Measurements from ENCODE around the gene ATP8B4. TPM values are rescaled to one million over a fixed set of nuclear protein-coding genes. Genes with fewer than 3 reads are reported as not detected.
A peak's percentile ranks its signal among the peaks of the same experiment; 100 is the strongest.

Gene ATP8B4
- total RNA-seq, 2 donors from 2014 or later, result 20.0 to 26.1 TPM

DNA sequence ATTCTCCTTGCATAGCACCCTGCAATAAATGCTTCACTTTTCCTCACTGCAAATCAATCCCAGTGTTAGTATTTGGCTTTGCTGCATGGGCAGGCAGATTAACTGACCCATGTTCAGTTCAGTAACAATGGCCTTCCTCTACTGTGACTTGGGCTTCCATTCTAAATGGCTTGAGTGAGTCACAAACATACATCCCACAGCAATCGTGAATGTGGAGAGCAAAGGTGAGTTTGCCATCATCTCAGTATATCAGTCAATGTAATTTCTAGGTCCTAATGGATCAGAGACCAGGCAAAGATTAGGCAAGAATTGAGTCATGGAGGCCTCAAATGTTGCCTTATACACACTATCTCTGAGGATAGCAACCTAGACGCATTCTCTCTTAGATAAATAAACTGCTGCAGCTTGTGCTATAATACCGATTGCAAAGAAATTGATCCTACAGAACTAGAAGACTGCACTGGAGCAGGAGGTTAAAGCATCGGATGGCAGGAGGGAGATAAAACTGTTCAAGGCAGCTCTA is 8.3 kb upstream of the ATP8B4 start:
- Mint-ChIP-seq H3K9me3 (peaks cover 5% of the 10 kb centered on the region), H3K27me3 (peaks cover 11% of the 10 kb centered on the region), H3K36me3 (ENCODE audit: low read depth) (no peaks in the 10 kb centered on the region), H3K27ac (no peak overlapping the region), H3K4me1 (peaks cover 3% of the 10 kb centered on the region), H3K4me3 (no peak overlapping the region)
- peak; percentile 20 for ATAC-seq (replicated peaks)

DNA sequence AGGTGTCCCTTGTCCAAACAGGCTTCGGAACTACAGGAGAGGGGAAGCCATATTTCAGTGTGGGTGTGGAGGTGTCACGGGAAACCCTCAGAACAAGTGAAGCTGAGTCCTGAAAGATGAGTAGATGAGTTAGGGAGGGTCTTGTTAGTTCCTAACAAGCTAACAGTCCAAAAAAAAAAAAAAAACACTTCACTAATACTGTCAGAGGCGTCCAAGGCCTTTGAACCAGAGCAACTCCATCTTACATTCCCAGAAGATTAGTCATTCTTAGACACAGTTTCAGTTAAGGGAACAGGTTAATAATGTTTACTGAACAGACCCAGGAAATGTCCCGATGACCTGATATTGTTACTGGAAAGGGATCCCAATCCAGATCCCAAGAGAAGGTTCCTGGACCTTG is 7.0 kb upstream of the ATP8B4 start:
- H3K27ac Mint-ChIP-seq, result no peak overlapping the region
- ATAC-seq (replicated peaks), result no peak
- H3K9me3 Mint-ChIP-seq, result peaks cover 5% of the 10 kb centered on the region
- peaks cover 11% of the 10 kb centered on the region for H3K27me3 Mint-ChIP-seq
- H3K4me1 Mint-ChIP-seq, result peaks cover 3% of the 10 kb centered on the region
- H3K4me3 Mint-ChIP-seq, result no peak overlapping the region
- no peaks in the 10 kb centered on the region for H3K36me3 Mint-ChIP-seq (ENCODE audit: low read depth)

DNA sequence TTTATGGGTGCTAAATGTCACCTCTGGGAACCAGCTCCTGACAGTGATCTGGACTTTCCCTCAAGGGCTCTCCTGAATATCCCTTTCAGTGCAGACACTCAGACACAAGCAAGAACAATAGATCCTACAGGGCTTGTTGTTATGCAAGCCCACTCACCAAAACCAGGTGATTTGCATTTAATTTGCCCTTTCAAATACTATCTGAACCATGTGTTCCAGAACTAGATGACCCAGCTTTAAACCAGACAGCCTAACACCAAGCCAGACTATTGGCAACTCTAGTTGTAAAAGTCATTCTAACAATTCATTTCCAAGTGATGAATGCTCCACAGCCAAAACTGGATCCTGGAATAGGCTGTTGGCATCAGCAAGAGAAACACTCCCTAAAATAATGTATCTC is 5.6 kb upstream of the ATP8B4 start:
- Mint-ChIP-seq H3K9me3 (peaks cover 5% of the 10 kb centered on the region), H3K4me3 (no peak overlapping the region), H3K27ac (no peak overlapping the region), H3K36me3 (ENCODE audit: low read depth) (no peaks in the 10 kb centered on the region), H3K4me1 (peaks cover 3% of the 10 kb centered on the region), H3K27me3 (peaks cover 11% of the 10 kb centered on the region)
- no peak for ATAC-seq (replicated peaks)

DNA sequence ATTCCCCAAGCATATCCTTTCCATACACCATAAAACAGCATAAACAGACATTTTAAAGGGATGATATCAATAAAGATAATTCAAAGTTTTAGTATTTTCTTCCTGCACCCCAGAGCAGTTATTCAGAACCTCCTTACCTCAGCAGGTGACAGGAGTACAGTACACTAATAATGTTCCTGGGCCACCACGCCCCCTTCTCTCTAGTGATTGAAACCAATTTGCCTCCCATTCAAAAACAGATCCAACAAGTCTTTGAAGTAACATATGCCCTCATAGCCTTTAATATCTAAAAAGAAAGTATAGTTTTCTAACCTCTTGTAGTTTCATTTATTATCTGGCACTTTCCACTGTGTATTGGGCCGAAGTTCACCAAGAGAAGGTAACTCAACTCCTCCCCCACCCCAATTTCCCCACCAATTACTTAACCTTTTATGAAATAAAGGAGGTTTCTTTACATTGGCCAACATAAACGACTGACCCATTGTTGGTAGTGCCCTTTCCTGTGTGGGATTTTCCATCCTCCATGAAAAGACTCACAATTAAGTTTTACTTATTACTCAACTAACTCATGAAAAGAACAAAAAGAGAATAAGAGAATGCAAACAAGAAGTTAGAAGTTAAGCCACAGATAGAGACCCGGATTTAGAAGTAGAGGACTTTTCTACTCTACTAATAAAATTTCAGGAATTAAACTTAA is 5.0 kb upstream of the ATP8B4 start:
- Mint-ChIP-seq H3K36me3 (ENCODE audit: low read depth) (no peaks in the 10 kb centered on the region), H3K4me3 (no peak overlapping the region), H3K9me3 (peaks cover 5% of the 10 kb centered on the region), H3K27me3 (peaks cover 7% of the 10 kb centered on the region), H3K27ac (peak overlapping the region; percentile 24), H3K4me1 (peaks cover 7% of the 10 kb centered on the region)
- ATAC-seq (replicated peaks), result peak; percentile 68

DNA sequence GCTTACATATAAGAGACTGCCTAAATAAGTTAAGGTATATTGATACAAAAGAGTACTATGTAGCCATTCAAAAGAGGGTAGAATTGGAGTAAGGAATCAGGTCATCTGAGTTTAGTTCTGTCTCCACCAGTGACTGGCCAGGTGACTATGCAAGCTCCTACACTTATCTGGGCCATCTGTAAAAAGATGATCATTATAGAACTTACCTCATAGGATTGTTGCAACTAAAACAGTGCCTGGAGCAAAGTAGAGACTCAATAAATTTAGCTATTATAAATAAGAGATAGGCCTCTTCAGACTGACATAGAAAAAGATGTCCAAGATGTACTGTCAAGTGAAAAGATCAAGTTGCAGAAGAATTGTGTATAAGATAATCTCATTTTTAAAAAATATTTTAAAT is 1.7 kb upstream of the ATP8B4 start:
- peaks cover 20% of the 10 kb centered on the region for H3K4me1 Mint-ChIP-seq
- H3K4me3 Mint-ChIP-seq, result no peak overlapping the region
- peaks cover 10% of the 10 kb centered on the region for H3K27me3 Mint-ChIP-seq
- H3K27ac Mint-ChIP-seq, result no peak overlapping the region
- no peaks in the 10 kb centered on the region for H3K36me3 Mint-ChIP-seq (ENCODE audit: low read depth)
- peaks cover 9% of the 10 kb centered on the region for H3K9me3 Mint-ChIP-seq
- no peak for ATAC-seq (replicated peaks)

DNA sequence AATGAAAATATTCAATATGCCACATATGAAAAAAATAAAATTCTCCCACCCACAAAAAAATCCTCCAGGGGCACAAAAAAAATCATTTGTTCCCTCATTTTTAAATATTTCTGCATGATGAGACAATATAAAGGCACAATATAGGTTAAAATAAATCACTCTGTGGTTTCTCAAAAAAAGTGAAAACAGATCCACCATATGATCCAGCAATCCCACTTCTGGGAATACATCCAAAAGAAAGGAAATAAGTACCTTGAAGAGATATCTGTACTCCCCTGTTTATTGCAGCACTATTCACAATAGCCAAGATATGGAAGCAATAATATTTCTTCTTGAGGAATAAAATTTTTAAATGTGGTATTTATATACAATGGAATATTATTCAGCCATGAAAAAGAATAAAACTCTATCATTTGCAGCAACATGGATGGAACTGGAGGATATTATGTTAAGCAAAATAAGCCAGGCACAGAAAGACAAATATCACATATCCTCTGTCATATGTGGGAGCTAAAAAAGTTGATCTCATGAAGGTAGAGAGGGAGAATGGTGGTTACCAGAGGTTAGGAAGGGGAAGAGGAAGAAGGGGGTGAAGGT is 1.5 kb downstream of the ATP8B4 start:
- ATAC-seq (replicated peaks), result no peak
- peaks cover 4% of the 10 kb centered on the region for H3K9me3 Mint-ChIP-seq
- H3K27ac Mint-ChIP-seq, result no peak overlapping the region
- peak overlapping the region; percentile 67 for H3K4me3 Mint-ChIP-seq
- peaks cover 18% of the 10 kb centered on the region for H3K27me3 Mint-ChIP-seq
- no peaks in the 10 kb centered on the region for H3K36me3 Mint-ChIP-seq (ENCODE audit: low read depth)
- H3K4me1 Mint-ChIP-seq, result peaks cover 16% of the 10 kb centered on the region

DNA sequence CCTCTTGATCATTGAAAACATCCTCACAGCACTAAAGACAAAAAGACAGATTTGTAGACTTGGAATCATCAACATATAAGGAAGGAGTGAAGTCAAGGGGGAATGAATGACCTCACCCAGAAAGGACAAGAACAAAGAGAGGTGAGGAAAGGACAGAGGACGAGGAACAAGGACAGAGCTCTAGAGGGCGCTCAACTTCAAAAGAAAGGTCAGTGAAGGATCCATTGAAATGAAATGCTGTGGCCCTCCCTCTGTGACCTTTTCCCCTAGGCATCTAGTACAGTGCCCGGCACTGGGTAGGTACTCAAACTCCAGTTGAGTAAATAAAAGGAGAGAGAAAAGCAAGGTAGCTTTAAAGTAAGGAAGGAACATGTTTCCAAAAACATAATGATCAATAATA is 2.6 kb downstream of the ATP8B4 start:
- Mint-ChIP-seq H3K9me3 (peaks cover 4% of the 10 kb centered on the region), H3K27me3 (peaks cover 22% of the 10 kb centered on the region), H3K36me3 (ENCODE audit: low read depth) (no peaks in the 10 kb centered on the region), H3K4me3 (peak overlapping the region; percentile 30), H3K4me1 (peaks cover 16% of the 10 kb centered on the region), H3K27ac (peak overlapping the region; percentile 7)
- ATAC-seq (replicated peaks), result peak; percentile 71

DNA sequence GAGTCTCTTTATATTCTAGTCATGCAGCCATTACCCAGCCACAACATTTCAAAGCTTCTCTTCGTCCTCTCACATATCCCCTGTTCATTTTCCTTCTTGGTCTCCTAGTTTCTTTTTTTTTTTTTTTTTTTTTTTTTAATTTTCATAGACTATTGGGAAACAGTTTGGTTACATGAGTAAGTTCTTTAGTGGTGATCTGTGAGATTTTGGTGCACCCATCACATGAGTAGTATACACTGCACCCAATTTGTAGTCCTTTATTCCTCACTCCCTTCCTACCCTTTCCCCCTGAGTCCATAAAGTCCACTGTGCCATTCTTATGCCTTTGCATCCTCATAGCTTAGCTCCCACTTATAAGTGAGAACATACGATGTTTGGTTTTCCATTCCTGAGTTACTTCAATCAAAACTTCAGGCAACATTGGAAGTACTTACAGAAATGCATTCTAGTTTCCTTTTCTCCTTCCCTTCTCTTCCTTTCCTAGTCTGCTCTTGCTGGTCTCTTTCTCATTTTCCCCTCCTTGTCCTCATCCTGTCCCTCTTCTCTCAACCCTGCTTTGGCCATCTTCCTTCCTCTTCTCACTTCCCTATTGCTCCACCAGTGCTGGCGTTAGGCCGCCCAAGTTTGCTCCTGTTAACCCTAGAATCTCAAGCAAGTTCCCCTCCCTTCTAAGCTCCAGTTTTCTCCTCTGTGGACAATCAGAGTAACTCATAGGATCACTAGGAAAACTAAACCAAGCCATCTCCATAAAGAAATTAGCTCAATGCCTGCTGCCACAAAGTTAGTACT is 4.8 kb downstream of the ATP8B4 start:
- Mint-ChIP-seq H3K36me3 (ENCODE audit: low read depth) (no peaks in the 10 kb centered on the region), H3K27me3 (peaks cover 22% of the 10 kb centered on the region), H3K9me3 (peaks cover 4% of the 10 kb centered on the region), H3K4me3 (no peak overlapping the region), H3K27ac (no peak overlapping the region), H3K4me1 (peaks cover 17% of the 10 kb centered on the region)
- no peak for ATAC-seq (replicated peaks)

DNA sequence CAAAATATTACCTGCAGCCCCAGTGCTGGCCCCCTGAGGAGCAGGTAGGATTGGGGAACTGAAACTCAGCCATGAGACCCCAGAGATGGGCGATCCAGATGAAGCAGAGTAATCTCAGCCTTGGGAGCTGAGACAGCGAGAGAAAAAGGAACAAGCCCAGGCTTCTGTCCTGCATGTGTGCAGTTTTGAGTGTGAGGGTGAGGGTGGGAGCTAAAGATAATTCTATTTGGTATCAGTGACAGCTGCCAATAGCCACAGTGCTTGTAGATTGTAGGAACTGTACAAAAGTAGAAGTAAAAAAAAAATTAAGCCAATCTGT is 5.9 kb downstream of the ATP8B4 start:
- Mint-ChIP-seq H3K9me3 (peaks cover 9% of the 10 kb centered on the region), H3K27me3 (peaks cover 22% of the 10 kb centered on the region), H3K4me1 (peaks cover 19% of the 10 kb centered on the region), H3K4me3 (no peak overlapping the region), H3K36me3 (ENCODE audit: low read depth) (no peaks in the 10 kb centered on the region), H3K27ac (no peak overlapping the region)
- no peak for ATAC-seq (replicated peaks)

DNA sequence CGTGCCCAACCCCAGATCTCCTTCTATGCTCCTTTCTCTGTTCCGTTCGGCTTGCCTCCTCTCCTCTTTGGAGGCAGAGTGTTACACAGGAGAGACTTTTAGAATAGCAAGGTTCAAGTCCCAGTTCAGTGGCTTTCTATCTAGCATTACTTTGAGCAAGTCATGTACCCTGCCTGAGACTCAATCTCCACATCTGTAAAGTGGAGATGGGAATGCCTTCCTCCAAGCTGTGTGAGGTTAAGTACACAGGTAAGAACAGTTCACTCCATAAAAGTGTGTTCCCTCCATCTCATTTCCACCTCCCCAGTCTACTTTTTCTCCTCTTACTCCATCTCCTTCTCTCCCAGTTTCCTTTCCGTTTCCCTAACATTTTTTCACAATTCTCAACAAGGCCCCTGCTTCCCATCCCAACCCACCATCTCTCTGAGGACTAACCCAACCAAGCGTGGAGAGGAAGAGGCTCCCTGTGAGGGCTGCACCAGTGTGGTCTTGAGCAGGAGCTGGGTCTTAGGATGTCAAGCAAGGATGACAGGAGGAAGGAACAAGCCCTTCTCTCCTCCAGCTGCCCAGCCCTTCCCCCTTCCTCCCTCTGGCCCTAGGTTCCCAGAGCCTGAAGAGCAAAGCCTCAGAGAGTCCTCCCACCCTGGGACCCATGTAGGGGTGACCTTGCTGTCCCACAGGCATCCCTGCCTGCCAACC is 6.4 kb downstream of the ATP8B4 start:
- ATAC-seq (replicated peaks), result no peak
- Mint-ChIP-seq H3K36me3 (ENCODE audit: low read depth) (no peaks in the 10 kb centered on the region), H3K9me3 (peaks cover 8% of the 10 kb centered on the region), H3K4me3 (no peak overlapping the region), H3K27me3 (peaks cover 22% of the 10 kb centered on the region), H3K4me1 (peaks cover 24% of the 10 kb centered on the region), H3K27ac (peak overlapping the region; percentile 1)

DNA sequence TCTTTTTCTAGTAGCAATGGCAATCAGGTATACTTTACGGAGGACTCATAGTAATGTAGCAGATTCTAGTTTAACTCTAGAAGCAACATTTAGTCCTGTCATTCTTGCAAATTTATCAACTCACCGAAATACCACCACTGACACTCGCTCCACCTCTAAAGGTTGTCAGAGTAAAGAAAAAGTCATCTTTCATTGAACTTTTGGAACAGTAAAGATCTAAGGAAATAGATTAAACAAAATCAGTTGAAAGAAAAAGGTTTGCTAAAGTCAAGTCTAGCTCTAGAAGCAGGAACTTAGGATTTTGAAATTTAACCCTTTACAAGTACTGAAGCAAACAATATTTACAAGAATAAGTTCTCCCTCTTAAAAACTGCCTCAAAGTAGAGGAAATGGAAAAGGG is 8.7 kb downstream of the ATP8B4 start:
- H3K9me3 Mint-ChIP-seq, result peaks cover 6% of the 10 kb centered on the region
- peak overlapping the region; percentile 87 for H3K27ac Mint-ChIP-seq
- H3K36me3 Mint-ChIP-seq (ENCODE audit: low read depth), result no peaks in the 10 kb centered on the region
- H3K4me1 Mint-ChIP-seq, result peaks cover 24% of the 10 kb centered on the region
- peaks cover 17% of the 10 kb centered on the region for H3K27me3 Mint-ChIP-seq
- H3K4me3 Mint-ChIP-seq, result no peak overlapping the region
- ATAC-seq (replicated peaks), result no peak

DNA sequence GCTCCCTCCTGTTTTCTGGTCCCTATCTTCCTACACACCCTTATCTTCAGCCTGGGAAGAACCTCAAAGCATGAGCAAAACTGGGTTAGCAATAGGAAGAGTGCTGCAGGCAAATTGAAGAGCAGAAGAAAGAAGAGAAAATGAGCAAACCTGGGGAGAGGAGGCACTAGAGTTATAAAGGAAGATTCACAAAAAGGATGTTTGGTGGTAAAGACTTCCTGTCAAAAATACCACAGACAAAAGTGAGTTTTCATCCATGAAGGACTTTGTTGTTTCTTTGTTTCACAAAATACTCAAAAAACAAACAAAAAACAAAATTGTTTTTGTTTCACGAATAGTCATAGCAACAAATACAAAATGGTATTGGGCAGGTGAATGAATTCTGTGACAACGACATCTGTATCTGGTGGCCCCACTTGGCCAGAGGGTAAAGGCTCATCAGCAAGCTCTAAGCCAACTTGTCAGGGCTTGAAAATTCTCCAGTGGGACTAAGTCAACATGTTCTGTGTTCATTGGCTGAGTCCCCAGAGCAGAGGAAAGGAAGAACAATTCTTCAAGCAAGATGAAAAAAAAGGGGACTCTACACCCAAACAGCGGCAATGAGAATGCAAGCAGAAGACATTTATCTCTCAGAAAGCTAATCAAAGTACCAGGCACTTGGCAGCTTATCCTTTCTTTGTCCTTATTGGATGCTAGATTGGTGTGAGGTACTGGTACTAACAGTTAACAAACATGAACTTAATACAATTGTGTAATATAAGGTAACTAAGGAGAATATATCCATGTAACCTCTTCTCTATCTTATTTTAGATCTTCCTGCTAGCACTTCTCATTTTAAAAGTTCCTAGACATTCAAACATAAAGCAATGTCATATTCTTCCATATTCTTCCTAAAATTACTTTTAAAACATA is 9.7 kb downstream of the ATP8B4 start:
- peak; percentile 11 for ATAC-seq (replicated peaks)
- Mint-ChIP-seq H3K4me1 (peaks cover 24% of the 10 kb centered on the region), H3K36me3 (ENCODE audit: low read depth) (no peaks in the 10 kb centered on the region), H3K4me3 (peak overlapping the region; percentile 54), H3K27me3 (peaks cover 14% of the 10 kb centered on the region), H3K27ac (peak overlapping the region; percentile 87), H3K9me3 (peaks cover 6% of the 10 kb centered on the region)

DNA sequence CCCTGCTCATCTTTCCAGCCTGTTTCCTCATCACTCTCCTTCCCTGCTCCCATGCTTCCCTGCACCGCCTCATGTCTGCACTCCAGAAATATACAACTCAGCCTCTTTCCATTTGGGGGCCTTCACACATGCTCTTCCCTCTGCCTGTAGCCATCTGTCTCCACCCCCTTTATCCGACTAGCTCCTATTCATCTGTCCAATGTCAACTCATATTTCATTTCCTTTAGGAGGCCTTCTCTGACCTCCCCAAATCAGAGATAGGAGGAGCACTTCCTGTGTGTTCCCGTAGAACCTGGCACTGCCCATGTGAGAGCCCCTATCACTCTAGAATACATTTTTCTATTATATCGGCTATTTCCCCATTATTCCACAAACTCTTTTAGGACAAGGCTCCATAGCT is 10.6 kb downstream of the ATP8B4 start:
- Mint-ChIP-seq H3K9me3 (peaks cover 6% of the 10 kb centered on the region), H3K36me3 (ENCODE audit: low read depth) (no peaks in the 10 kb centered on the region), H3K4me3 (peak overlapping the region; percentile 54), H3K27ac (peak overlapping the region; percentile 87), H3K4me1 (peaks cover 24% of the 10 kb centered on the region), H3K27me3 (peaks cover 15% of the 10 kb centered on the region)
- no peak for ATAC-seq (replicated peaks)
